GM12892 (cell line): ENCODE data around the gene SMIM45.

Experiments
- POLR2A ChIP-seq: IDR thresholded peaks from 2 replicates; pipeline ENCODE4 v1.6.1; 2011; ENCODE audit warnings: low read depth, low read length, control low read depth
- POLR2AphosphoS5 ChIP-seq: IDR thresholded peaks from 2 replicates; pipeline ENCODE4 v1.6.1; 2011; ENCODE audit warnings: low read depth, low read length, control low read depth

DNA sequence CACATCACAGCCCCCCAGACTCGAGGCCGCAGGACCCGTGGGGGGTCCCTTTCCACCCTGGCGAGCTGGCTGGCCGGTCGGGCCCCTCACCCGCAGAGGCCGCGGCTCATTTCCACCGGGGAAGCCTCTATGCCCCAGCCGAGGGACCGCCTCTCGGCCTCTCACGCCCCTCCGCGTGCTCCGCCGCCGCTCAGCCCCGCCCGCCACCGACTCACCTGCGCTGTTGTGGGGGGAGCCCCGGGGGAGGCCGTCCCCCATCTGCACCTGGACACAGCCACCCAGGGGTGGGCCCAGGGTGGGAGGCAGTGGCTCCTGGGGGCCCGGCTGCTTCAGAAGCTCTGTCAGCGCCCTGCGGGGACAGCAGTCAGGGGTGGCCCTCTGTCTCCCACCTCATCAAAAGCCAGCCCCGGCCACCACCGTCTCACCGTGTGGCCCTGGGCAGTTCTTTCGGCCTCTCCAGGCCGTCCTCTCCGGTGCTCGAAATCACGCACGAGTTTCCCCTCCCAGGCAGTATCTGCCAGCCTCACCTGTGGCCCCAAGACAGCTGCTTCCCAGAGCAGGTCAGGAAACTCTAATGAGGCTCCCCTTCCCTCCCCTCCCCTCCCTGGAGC, 40.8 kb upstream of the SMIM45 start:
- TF ChIP-seq POLR2AphosphoS5 (no peak), POLR2A (no peak)
